ENCODE measurements around the gene PNPO. TPM values are rescaled to one million over a fixed set of nuclear protein-coding genes. Genes with fewer than 3 reads are reported as not detected.
A peak's percentile ranks its signal among the peaks of the same experiment; 100 is the strongest.

The PNPO gene
- total and polyA plus RNA-seq, 2 of the 13 experiments (the other 11 are each of a cell fraction or from before 2014, with no cell fraction given), result 47.9 to 63.3 TPM

DNA sequence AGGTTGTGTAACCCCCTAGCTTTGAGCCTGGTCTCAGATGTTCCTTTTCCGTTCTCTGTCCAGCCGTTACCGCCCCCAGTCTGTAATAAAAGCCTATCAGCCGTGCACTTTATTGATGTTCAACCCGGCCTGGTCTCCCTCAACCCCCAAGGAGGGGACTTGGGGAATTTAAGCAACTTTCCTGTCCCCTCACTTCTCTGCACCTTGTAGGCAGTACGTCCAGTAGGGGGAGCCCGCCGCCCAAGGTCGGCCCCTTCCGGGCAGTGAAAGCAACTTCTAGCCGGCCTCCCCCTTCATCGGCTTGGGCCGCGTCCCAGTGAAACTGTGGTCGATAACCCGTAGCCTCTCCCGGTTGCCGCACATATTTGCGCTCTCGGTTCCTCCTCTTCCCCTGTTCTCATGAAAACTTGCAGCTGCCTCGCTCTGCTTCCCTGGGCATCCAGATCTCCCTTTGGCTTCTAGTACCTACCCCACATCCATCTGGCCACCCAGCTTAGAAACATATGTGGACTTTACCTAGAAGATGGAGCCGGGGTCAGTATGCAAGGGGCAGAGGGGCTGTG lies 7.9 kb downstream of the PNPO start (continued):
- TF ChIP-seq, protein P1, sequence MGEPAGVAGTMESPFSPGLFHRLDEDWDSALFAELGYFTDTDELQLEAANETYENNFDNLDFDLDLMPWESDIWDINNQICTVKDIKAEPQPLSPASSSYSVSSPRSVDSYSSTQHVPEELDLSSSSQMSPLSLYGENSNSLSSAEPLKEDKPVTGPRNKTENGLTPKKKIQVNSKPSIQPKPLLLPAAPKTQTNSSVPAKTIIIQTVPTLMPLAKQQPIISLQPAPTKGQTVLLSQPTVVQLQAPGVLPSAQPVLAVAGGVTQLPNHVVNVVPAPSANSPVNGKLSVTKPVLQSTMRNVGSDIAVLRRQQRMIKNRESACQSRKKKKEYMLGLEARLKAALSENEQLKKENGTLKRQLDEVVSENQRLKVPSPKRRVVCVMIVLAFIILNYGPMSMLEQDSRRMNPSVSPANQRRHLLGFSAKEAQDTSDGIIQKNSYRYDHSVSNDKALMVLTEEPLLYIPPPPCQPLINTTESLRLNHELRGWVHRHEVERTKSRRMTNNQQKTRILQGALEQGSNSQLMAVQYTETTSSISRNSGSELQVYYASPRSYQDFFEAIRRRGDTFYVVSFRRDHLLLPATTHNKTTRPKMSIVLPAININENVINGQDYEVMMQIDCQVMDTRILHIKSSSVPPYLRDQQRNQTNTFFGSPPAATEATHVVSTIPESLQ (CRISPR knock-in tag; conservative IDR thresholded peaks at IDR 0.05), result no peak
- no peak for TF ChIP-seq ZNF326 (CRISPR knock-in tag; IDR thresholded peaks at IDR 0.05; ENCODE audit: borderline replicate concordance)
- no peak for TF ChIP-seq ZNF75D (CRISPR knock-in tag; IDR thresholded peaks at IDR 0.05; ENCODE audit: borderline replicate concordance)
- peak; percentile 36; the same call in 1 of the 2 replicates for TF ChIP-seq ZNF550 (CRISPR knock-in tag; IDR thresholded peaks at IDR 0.05; ENCODE audit: borderline replicate concordance)
- no peak for TF ChIP-seq ZFP62 (CRISPR knock-in tag; IDR thresholded peaks at IDR 0.05)
- TF ChIP-seq ZIK1 (CRISPR knock-in tag; IDR thresholded peaks at IDR 0.05; ENCODE audit: borderline replicate concordance, low read depth), result peak; percentile 44; the same call in 1 of the 2 replicates
- no peak for TF ChIP-seq ZNF749 (CRISPR knock-in tag; IDR thresholded peaks at IDR 0.05; ENCODE audit: borderline replicate concordance)
- no peak for TF ChIP-seq MAF1 (CRISPR knock-in tag; IDR thresholded peaks at IDR 0.05; ENCODE audit: borderline replicate concordance)
- no peak for TF ChIP-seq ZSCAN30 (CRISPR knock-in tag; IDR thresholded peaks at IDR 0.05)
- no peak for TF ChIP-seq ZSCAN20 (CRISPR knock-in tag; IDR thresholded peaks at IDR 0.05; ENCODE audit: borderline replicate concordance)
- no peak; the same call in 1 of the 2 replicates for TF ChIP-seq NR2F2 (IDR thresholded peaks at IDR 0.05; ENCODE audit: borderline replicate concordance, low read depth)
- no peak for TF ChIP-seq ZNF256 (CRISPR knock-in tag; conservative IDR thresholded peaks at IDR 0.05)
- no peak for TF ChIP-seq CBFB (CRISPR knock-in tag; IDR thresholded peaks at IDR 0.05)
- TF ChIP-seq, protein P2, sequence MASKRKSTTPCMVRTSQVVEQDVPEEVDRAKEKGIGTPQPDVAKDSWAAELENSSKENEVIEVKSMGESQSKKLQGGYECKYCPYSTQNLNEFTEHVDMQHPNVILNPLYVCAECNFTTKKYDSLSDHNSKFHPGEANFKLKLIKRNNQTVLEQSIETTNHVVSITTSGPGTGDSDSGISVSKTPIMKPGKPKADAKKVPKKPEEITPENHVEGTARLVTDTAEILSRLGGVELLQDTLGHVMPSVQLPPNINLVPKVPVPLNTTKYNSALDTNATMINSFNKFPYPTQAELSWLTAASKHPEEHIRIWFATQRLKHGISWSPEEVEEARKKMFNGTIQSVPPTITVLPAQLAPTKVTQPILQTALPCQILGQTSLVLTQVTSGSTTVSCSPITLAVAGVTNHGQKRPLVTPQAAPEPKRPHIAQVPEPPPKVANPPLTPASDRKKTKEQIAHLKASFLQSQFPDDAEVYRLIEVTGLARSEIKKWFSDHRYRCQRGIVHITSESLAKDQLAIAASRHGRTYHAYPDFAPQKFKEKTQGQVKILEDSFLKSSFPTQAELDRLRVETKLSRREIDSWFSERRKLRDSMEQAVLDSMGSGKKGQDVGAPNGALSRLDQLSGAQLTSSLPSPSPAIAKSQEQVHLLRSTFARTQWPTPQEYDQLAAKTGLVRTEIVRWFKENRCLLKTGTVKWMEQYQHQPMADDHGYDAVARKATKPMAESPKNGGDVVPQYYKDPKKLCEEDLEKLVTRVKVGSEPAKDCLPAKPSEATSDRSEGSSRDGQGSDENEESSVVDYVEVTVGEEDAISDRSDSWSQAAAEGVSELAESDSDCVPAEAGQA (IDR thresholded peaks at IDR 0.05; ENCODE audit: low read depth), result no peak
- TF ChIP-seq, protein P2 (CRISPR knock-in tag; IDR thresholded peaks at IDR 0.05; ENCODE audit: borderline replicate concordance), result no peak
- TF ChIP-seq ZNF780A (CRISPR knock-in tag; IDR thresholded peaks at IDR 0.05), result no peak
- no peak; the same call in 1 of the 2 replicates for TF ChIP-seq ZFP41 (CRISPR knock-in tag; IDR thresholded peaks at IDR 0.05; ENCODE audit: borderline replicate concordance)
- peak; percentile 45 for TF ChIP-seq KMT2A (CRISPR knock-in tag; IDR thresholded peaks at IDR 0.05)
- TF ChIP-seq, protein P3, sequence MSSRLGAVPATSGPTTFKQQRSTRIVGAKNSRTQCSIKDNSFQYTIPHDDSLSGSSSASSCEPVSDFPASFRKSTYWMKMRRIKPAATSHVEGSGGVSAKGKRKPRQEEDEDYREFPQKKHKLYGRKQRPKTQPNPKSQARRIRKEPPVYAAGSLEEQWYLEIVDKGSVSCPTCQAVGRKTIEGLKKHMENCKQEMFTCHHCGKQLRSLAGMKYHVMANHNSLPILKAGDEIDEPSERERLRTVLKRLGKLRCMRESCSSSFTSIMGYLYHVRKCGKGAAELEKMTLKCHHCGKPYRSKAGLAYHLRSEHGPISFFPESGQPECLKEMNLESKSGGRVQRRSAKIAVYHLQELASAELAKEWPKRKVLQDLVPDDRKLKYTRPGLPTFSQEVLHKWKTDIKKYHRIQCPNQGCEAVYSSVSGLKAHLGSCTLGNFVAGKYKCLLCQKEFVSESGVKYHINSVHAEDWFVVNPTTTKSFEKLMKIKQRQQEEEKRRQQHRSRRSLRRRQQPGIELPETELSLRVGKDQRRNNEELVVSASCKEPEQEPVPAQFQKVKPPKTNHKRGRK (CRISPR knock-in tag; IDR thresholded peaks at IDR 0.05), result peak; percentile 82; the same call in 1 of the 2 replicates
- TF ChIP-seq RAD51 (IDR thresholded peaks at IDR 0.05; ENCODE audit: borderline replicate concordance), result no peak
- TF ChIP-seq MED1 (CRISPR knock-in tag; IDR thresholded peaks at IDR 0.05), result no peak
- no peak; the same call in 1 of the 2 replicates for TF ChIP-seq IRX3 (CRISPR knock-in tag; IDR thresholded peaks at IDR 0.05; ENCODE audit: borderline replicate concordance, low read depth)
